Cardiac atrium fibroblast (primary cell): ENCODE results near the gene ZMYND15. TPM values are rescaled to one million over a fixed set of nuclear protein-coding genes. Genes with fewer than 3 reads are reported as not detected.

ENCODE experiments used
- total RNA-seq: library from RNA; depleted of rRNA; stranded (reverse); fragments of >200 nt; gene quantifications from 2 replicates; pipeline ENCODE4 v1.2.3, GENCODE V29; 2015

Gene ZMYND15, protein sequence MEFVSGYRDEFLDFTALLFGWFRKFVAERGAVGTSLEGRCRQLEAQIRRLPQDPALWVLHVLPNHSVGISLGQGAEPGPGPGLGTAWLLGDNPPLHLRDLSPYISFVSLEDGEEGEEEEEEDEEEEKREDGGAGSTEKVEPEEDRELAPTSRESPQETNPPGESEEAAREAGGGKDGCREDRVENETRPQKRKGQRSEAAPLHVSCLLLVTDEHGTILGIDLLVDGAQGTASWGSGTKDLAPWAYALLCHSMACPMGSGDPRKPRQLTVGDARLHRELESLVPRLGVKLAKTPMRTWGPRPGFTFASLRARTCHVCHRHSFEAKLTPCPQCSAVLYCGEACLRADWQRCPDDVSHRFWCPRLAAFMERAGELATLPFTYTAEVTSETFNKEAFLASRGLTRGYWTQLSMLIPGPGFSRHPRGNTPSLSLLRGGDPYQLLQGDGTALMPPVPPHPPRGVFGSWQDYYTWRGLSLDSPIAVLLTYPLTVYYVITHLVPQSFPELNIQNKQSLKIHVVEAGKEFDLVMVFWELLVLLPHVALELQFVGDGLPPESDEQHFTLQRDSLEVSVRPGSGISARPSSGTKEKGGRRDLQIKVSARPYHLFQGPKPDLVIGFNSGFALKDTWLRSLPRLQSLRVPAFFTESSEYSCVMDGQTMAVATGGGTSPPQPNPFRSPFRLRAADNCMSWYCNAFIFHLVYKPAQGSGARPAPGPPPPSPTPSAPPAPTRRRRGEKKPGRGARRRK
- 0.16 TPM in 1 of 2 replicates, not detected in the other for total RNA-seq

DNA sequence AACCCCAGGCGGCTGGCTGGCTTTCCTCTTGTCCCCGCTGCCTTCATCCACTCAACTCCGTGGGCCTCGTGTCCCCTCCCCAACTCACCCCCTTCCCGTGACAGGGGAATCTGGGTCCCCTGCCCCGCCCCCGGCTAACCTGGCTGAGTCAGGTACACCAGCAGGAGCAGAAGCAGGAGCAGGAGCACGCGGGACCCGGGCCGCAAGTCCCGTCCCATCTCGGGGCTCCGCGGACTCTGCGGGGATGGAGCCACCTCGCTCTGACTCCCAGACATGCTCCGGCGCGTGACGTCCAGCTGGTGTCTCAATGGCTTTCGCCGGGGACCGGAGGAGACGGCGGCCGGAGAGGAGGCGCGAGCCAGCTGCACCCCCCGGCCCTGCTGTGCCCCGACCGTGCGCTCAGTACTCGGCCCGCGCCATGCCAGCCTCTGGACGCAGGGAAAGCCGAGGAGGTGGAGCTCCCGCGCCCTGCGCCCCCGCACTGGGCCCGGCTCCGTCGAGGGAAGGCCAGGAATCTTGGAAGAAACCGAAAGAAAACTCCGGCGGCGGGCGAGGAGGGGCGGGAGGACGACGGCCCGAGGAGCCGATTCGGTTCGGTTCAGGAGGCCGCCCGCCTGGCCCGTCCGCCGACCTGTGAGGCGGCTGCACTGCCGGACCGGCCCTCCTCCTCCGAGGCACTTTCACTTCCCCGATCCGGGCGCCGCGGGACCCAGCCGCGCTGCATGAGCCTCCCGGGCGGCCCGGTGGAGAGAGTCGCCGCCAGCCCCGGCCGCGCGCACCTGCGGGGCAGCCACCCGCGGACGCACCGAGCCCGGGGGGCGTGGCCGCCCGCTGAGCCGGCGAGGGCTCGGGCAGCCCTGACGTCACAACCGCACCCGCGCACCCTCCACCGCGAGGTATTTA lies at the start of gene ZMYND15, which contains the start of gene CXCL16:
ZMYND15 (plus strand) TSS at position 712 of the 903 bp plus-strand sequence. CDS start 716 bp downstream, outside the sequence.
CXCL16 (minus strand) TSS at position 807 of the 903 bp plus-strand sequence; CDS start at position 218, 589 bp downstream.

GRCh38 chr17:4709794-4710692 lies 29.6 kb upstream of the ZMYND15 start, which contains the start of gene ARRB2:
Gene ARRB2 (plus strand): TSS chr17:4710632. CDS start chr17:4710722, 90 bp downstream.

DNA sequence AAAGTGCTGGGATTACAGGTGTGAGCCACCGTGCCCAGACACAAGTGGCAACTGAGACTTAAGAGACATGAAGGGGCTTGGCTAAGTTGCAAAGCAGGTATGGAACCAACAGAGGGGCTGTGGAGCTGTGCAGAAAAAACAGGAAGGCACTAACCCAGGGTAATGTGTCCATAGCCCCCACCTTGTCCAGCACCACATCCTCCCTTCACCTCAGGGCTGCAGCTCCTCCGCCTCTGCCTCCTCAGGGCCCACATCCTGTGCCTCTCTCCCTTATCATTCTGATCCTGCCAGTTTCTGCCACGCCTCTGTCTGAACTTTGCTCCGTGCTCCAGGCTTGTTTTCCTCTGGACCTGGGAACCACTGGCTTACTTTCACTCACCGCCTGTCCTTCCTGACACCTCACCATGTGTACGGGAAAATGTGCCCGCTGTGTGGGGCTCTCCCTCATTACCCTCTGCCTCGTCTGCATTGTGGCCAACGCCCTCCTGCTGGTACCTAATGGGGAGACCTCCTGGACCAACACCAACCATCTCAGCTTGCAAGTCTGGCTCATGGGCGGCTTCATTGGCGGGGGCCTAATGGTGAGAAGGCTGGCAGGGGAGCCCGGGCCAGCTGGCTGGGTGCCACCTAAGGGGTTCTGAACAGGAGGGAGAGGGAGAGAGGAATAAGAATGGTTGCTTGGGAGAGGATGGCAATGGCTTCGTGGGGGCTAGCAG lies 32.0 kb downstream of the ZMYND15 start, which contains the start of gene TM4SF5:
TM4SF5 (plus strand) TSS at position 368 of the 716 bp plus-strand sequence; CDS start at position 405, 37 bp downstream.

DNA sequence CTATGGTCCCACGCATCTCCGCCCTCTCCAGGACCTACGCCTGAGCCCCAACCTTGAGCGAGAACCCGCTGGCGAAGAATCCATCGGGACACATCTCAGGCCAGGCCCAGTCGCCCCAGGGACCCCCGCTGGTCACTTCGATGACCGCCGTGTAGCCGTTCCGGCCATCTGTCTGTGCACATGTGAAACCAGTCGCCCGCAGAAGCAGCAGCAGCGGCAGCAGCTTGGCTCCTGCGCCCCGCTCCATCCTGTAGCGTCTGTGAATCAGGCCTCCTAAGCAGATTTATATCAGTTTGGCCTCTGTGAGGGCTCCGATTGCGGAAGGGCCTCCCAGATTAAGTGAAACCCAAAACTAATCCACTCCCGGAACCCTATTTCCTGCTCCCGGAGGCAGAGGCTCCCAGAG lies 46.5 kb downstream of the ZMYND15 start, which contains the start of gene VMO1:
VMO1 (minus strand) TSS at position 259 of the 406 bp plus-strand sequence; CDS start at position 247, 12 bp downstream.

DNA sequence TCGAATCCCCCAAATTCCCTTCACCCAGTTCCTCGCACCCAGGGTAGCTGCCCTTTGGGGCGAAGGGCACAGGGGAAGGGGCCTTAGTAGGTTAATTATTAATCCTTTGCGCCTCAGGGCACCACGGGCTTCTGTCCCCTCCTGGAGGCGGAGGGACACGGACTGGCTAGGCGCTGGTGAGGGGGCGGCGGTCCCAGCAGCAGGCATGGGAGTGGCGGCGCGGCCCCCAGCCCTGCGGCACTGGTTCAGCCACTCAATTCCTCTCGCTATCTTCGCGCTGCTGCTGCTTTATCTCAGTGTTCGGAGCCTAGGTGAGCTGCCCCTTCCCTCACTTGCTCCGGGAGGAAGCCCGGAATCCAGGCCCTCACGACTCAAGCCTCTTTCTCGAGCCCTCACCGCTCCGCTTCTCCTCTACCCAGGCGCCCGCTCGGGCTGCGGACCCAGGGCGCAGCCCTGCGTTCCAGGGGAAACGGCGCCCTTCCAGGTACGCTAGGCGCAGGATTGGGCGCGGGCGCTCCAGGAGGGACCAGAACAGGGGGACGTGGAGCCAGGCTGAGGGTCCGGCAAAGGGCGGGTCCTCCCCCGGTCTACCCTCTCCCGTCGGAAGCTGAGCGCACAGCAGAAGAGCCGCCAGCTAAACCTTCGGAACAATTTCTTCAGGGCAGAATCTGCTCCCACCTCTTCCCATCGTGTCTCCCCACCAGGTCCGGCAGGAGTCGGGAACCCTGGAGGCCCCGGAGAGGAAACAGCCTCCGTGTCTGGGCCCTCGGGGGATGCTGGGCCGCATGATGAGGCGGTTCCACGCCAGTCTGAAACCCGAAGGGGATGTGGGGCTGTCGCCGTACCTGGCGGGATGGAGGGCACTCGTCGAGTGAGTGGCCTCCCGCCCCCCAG lies 49.4 kb downstream of the ZMYND15 start, which contains the start of gene GLTPD2:
GLTPD2 (plus strand) TSS at position 158 of the 894 bp plus-strand sequence; CDS start at position 206, 48 bp downstream.

Other genes with a start within 250 kb of the ZMYND15 start
- gene SPNS2, start 241.0 kb upstream of the ZMYND15 start, total RNA-seq: 0.18 and 2.9 TPM in 2 replicates
- 63.2 and 72.3 TPM in 2 replicates for gene MYBBP1A, start 184.4 kb upstream of the ZMYND15 start, total RNA-seq
- not detected in 2 replicates for gene GGT6, start 179.3 kb upstream of the ZMYND15 start, total RNA-seq
- gene SMTNL2, start 155.3 kb upstream of the ZMYND15 start, total RNA-seq: not detected in 2 replicates
- not detected in 2 replicates for gene ALOX15, start 98.2 kb upstream of the ZMYND15 start, total RNA-seq
- gene PELP1, start 35.7 kb upstream of the ZMYND15 start, total RNA-seq: 18.3 and 31.6 TPM in 2 replicates
- gene ARRB2, start 29.2 kb upstream of the ZMYND15 start, total RNA-seq: 3.9 and 4.3 TPM in 2 replicates
- gene MED11, start 8.4 kb upstream of the ZMYND15 start, total RNA-seq: 8.4 and 17.5 TPM in 2 replicates
- gene CXCL16, start 95 bp downstream of the ZMYND15 start, total RNA-seq: 1.6 and 6.8 TPM in 2 replicates
- gene TM4SF5, start 32.1 kb downstream of the ZMYND15 start, total RNA-seq: not detected in 2 replicates
- 0.18 TPM in 1 of 2 replicates, not detected in the other for gene VMO1, start 46.5 kb downstream of the ZMYND15 start, total RNA-seq
- not detected in 2 replicates for gene GLTPD2, start 49.1 kb downstream of the ZMYND15 start, total RNA-seq
- 159 and 177 TPM in 2 replicates for gene PSMB6, start 56.3 kb downstream of the ZMYND15 start, total RNA-seq
- 13.9 and 19.5 TPM in 2 replicates for gene PLD2, start 67.3 kb downstream of the ZMYND15 start, total RNA-seq
- gene MINK1, start 93.5 kb downstream of the ZMYND15 start, total RNA-seq: 23.8 TPM in 2 replicates
- 4.9 and 8.9 TPM in 2 replicates for gene C17orf107, start 159.7 kb downstream of the ZMYND15 start, total RNA-seq
- gene CHRNE, start 163.3 kb downstream of the ZMYND15 start, total RNA-seq: 0.72 and 0.81 TPM in 2 replicates
- gene GP1BA, start 192.4 kb downstream of the ZMYND15 start, total RNA-seq: not detected in 2 replicates
- 37.5 and 40.3 TPM in 2 replicates for gene SLC25A11, start 200.2 kb downstream of the ZMYND15 start, total RNA-seq
- gene RNF167, start 200.4 kb downstream of the ZMYND15 start, total RNA-seq: 53.0 and 53.6 TPM in 2 replicates
- gene PFN1, start 208.7 kb downstream of the ZMYND15 start, total RNA-seq: 672 and 1,023 TPM in 2 replicates
- 1.3 TPM in 1 of 2 replicates, not detected in the other for gene ENO3, start 211.3 kb downstream of the ZMYND15 start, total RNA-seq
- gene SPAG7, start 228.0 kb downstream of the ZMYND15 start, total RNA-seq: 43.7 and 50.1 TPM in 2 replicates
- gene CAMTA2, start 247.8 kb downstream of the ZMYND15 start, total RNA-seq: 17.5 and 21.7 TPM in 2 replicates